ENCODE results near the gene MCCD1. TPM values are rescaled to one million over a fixed set of nuclear protein-coding genes. Genes with fewer than 3 reads are reported as not detected.

The MCCD1 gene
- total and polyA plus RNA-seq, 2 of the 13 experiments (the other 11 are each of a cell fraction or from before 2014, with no cell fraction given), result 0.15 TPM; not detected in 1

GRCh38 chr6:31529329-31530150 lies 778 bp downstream of the MCCD1 start (continued):
- TF ChIP-seq MEIS2 (CRISPR knock-in tag; IDR thresholded peaks at IDR 0.05) (no peak), ETS1 (CRISPR knock-in tag; IDR thresholded peaks at IDR 0.05) (no peak), ZNF761 (CRISPR knock-in tag; conservative IDR thresholded peaks at IDR 0.05) (peak; percentile 17; the same call in 1 of the 2 replicates), ZNF546 (CRISPR knock-in tag; conservative IDR thresholded peaks at IDR 0.05) (peak; percentile 71; the same call in 1 of the 2 replicates), ZSCAN20 (CRISPR knock-in tag; IDR thresholded peaks at IDR 0.05; ENCODE audit: borderline replicate concordance) (0 out of 2 replicates have a peak, but pooled peaks have one; percentile 49), ERF (CRISPR knock-in tag; IDR thresholded peaks at IDR 0.05) (0 out of 2 replicates have a peak, but pooled peaks have one; percentile 23), RELA (CRISPR knock-in tag; IDR thresholded peaks at IDR 0.05) (no peak), ZNF367 (CRISPR knock-in tag; IDR thresholded peaks at IDR 0.05; ENCODE audit: borderline replicate concordance) (peak; percentile 76; the same call in 1 of the 2 replicates), ZFAT (CRISPR knock-in tag; conservative IDR thresholded peaks at IDR 0.05) (no peak), ONECUT2 (CRISPR knock-in tag; IDR thresholded peaks at IDR 0.05) (no peak), ZNF841 (CRISPR knock-in tag; IDR thresholded peaks at IDR 0.05; ENCODE audit: borderline replicate concordance) (no peak), ZNF414 (CRISPR knock-in tag; IDR thresholded peaks at IDR 0.05) (no peak), ZNF460 (CRISPR knock-in tag; IDR thresholded peaks at IDR 0.05; ENCODE audit: borderline replicate concordance) (no peak), RARA (CRISPR knock-in tag; IDR thresholded peaks at IDR 0.05) (no peak), PAXIP1 (CRISPR knock-in tag; conservative IDR thresholded peaks at IDR 0.05) (peak; percentile 64; the same call in 1 of the 2 replicates), RAD51 (IDR thresholded peaks at IDR 0.05; ENCODE audit: borderline replicate concordance) (no peak), BRF2 (CRISPR knock-in tag; IDR thresholded peaks at IDR 0.05) (peak; percentile 70; the same call in 1 of the 2 replicates), ZNF34 (CRISPR knock-in tag; IDR thresholded peaks at IDR 0.05; ENCODE audit: borderline replicate concordance) (no peak), ZNF800 (CRISPR knock-in tag; IDR thresholded peaks at IDR 0.05) (no peak), ZFP36L2 (CRISPR knock-in tag; IDR thresholded peaks at IDR 0.05) (no peak), ZNF432 (CRISPR knock-in tag; IDR thresholded peaks at IDR 0.05; ENCODE audit: borderline replicate concordance) (no peak)

Data from HepG2 (cell line).